Gastroesophageal sphincter (tissue), 4 donors: ENCODE measurements around the gene AKR1C8. TPM values are rescaled to one million over a fixed set of nuclear protein-coding genes. Genes with fewer than 3 reads are reported as not detected.

Experiments used
- ATAC-seq: fragments of 150-250 bp; one replicate; pipeline ENCODE4 v1.9.1; 2016; ENCODE audit warnings: mild to moderate bottlenecking, moderate library complexity
- H3K27ac ChIP-seq, 4 donors: fragments of 200-600 bp; sonication (generic) in 3 of 4; 1 replicate in 3 of 4; 2 replicates in 1 of 4; pipeline ENCODE4 v1.5.1; 2016 to 2019
- H3K27me3 ChIP-seq: fragments of 200-600 bp; sonication (generic); one replicate; pipeline ENCODE4 v1.5.1; 2019
- H3K36me3 ChIP-seq, 2 donors: fragments of 200-600 bp; sonication (generic); one replicate each; pipeline ENCODE4 v1.5.1; 2019; ENCODE audit warnings: control low read depth in 1 of 2
- H3K4me1 ChIP-seq, 3 donors: fragments of 200-600 bp; sonication (generic); 1 replicate in 2 of 3; 2 replicates in 1 of 3; pipeline ENCODE4 v1.5.1; 2016 to 2019; ENCODE audit warnings: control low read depth in 2 of 3
- H3K4me3 ChIP-seq, 2 donors: fragments of 200-600 bp; sonication (generic); one replicate each; pipeline ENCODE4 v1.5.1; 2019; ENCODE audit warnings: mild to moderate bottlenecking in 1 of 2, moderate library complexity in 1 of 2
- H3K9me3 ChIP-seq, 3 donors: fragments of 200-600 bp; sonication (generic); one replicate each; pipeline ENCODE4 v1.5.1; 2017 to 2019; ENCODE audit warnings: control low read depth in 2 of 3
- CTCF ChIP-seq, 4 experiments: fragments of 200-600 bp in 2 of 4; fragments of 450-650 bp in 2 of 4; sonication (generic) in 1 of 4; IDR thresholded peaks; one replicate each; pipeline ENCODE4 v1.5.1; 2017 to 2019; ENCODE audit warnings: antibody characterized with exemption in 4 of 4, mild to moderate bottlenecking in 2 of 4, moderate library complexity in 2 of 4
- EP300 ChIP-seq: sonication (generic); formaldehyde crosslinking; IDR thresholded peaks from one replicate; pipeline ENCODE4 v1.6.1; 2017; ENCODE audit warnings: antibody characterized with exemption, mild to moderate bottlenecking
- POLR2A ChIP-seq, 2 donors: fragments of 450-650 bp; IDR thresholded peaks; one replicate each; pipeline ENCODE4 v1.6.1; 2017; ENCODE audit warnings: antibody characterized with exemption in 2 of 2, mild to moderate bottlenecking in 2 of 2, moderate library complexity in 1 of 2
- POLR2AphosphoS5 ChIP-seq: sonication (generic); formaldehyde crosslinking; IDR thresholded peaks from one replicate; pipeline ENCODE4 v1.6.1; 2017; ENCODE audit warnings: antibody characterized with exemption
- WGBS, 2 donors: methylation state at CpG; one replicate each; pipeline ENCODE4 v1.1.5; 2018; ENCODE audit warnings: low coverage in 1 of 2; 5-methylcytosine and 5-hydroxymethylcytosine counted together
- total RNA-seq, 4 donors: library from RNA; depleted of rRNA; stranded (reverse); fragments of >200 nt; gene quantifications; one replicate each; pipeline ENCODE4 v1.1.0, GENCODE V29; 2016

AKR1C8 gene
- total RNA-seq, 4 donors from 2014 or later = not detected

GRCh38 chr10:5108658-5109416 lies 76.1 kb downstream of the AKR1C8 start:
- Histone ChIP-seq H3K27me3 (no peaks in the 10 kb centered on the region), H3K4me1 (no peaks in the 10 kb centered on the region), H3K36me3 (peaks cover 0 to 25% of the 10 kb centered on the region in 2 donors), H3K27ac (no peak overlapping the region), H3K4me3 (no peak overlapping the region), H3K9me3 (peaks cover 0 to 4% (median 0%) of the 10 kb centered on the region in 3 donors)
- TF ChIP-seq POLR2AphosphoS5 (no peak), EP300 (no peak), CTCF (IDR thresholded peaks at IDR 0.05) (no peak), POLR2A (IDR thresholded peaks at IDR 0.05) (no peak)
- ATAC-seq = no peak
- WGBS, 2 donors = 41 to 45% methylated on average over 3 of the region's 3 CpGs

GRCh38 chr10:5107860-5108526 lies 77.0 kb downstream of the AKR1C8 start:
- Histone ChIP-seq H3K27ac (no peak overlapping the region), H3K36me3 (peaks cover 0 to 34% of the 10 kb centered on the region in 2 donors), H3K27me3 (no peaks in the 10 kb centered on the region), H3K9me3 (peaks cover 0 to 4% (median 0%) of the 10 kb centered on the region in 3 donors), H3K4me1 (no peaks in the 10 kb centered on the region), H3K4me3 (no peak overlapping the region)
- no peak for ATAC-seq
- TF ChIP-seq CTCF (IDR thresholded peaks at IDR 0.05) = no peak
- TF ChIP-seq POLR2AphosphoS5 = no peak
- no peak for TF ChIP-seq EP300
- no peak for TF ChIP-seq POLR2A (IDR thresholded peaks at IDR 0.05)
- WGBS, 2 donors = 58 to 76% methylated on average over 5 to 8 of the region's 8 CpGs

GRCh38 chr10:5106553-5106952 lies 78.4 kb downstream of the AKR1C8 start:
- no peak overlapping the region for H3K27ac ChIP-seq
- no peak for TF ChIP-seq CTCF (IDR thresholded peaks at IDR 0.05)
- H3K27me3 ChIP-seq = no peaks in the 10 kb centered on the region
- no peaks in the 10 kb centered on the region for H3K4me1 ChIP-seq
- H3K9me3 ChIP-seq = peaks cover 0 to 4% (median 0%) of the 10 kb centered on the region in 3 donors
- H3K36me3 ChIP-seq = peaks cover 0 to 39% of the 10 kb centered on the region in 2 donors
- WGBS, 2 donors = no CpG with 5 or more reads among the region's 1 CpG
- ATAC-seq = no peak
- no peak overlapping the region for H3K4me3 ChIP-seq

- no peak overlapping the region for H3K27ac ChIP-seq
- H3K4me3 ChIP-seq = no peak overlapping the region
- TF ChIP-seq POLR2A (IDR thresholded peaks at IDR 0.05) = no peak
- TF ChIP-seq EP300 = no peak
- no peak for TF ChIP-seq CTCF (IDR thresholded peaks at IDR 0.05)
- TF ChIP-seq POLR2AphosphoS5 = no peak
- peaks cover 0 to 39% of the 10 kb centered on the region in 2 donors for H3K36me3 ChIP-seq
- 83% methylated on average over 1 of the region's 1 CpG; no CpG with 5 or more reads in 1 of the 2 donors for WGBS, 2 donors
- H3K27me3 ChIP-seq = no peaks in the 10 kb centered on the region
- H3K9me3 ChIP-seq = peaks cover 0 to 4% (median 0%) of the 10 kb centered on the region in 3 donors
- H3K4me1 ChIP-seq = no peaks in the 10 kb centered on the region
- ATAC-seq = no peak
These were observed 79.3 kb downstream of the AKR1C8 start for GRCh38 chr10:5105626-5106025.

Other genes starting within 250 kb of the AKR1C8 start
- 100 to 1,000 TPM in 3 of 4 donors, 10 to 100 TPM in 1; 81.9 to 307 (median 222) TPM for gene AKR1C1, start 221.7 kb downstream of the AKR1C8 start, total RNA-seq
- 10 to 100 TPM; 13.5 to 48.3 (median 17.7) TPM for gene AKR1C2, start 181.3 kb downstream of the AKR1C8 start, total RNA-seq
- 10 to 100 TPM; 14.3 to 32.2 (median 19.3) TPM for gene AKR1C3, start 90.7 kb downstream of the AKR1C8 start, total RNA-seq
- not detected for gene AKR1C4, start 11.7 kb upstream of the AKR1C8 start, total RNA-seq
- not detected for gene UCN3, start 179.8 kb upstream of the AKR1C8 start, total RNA-seq
- gene TUBAL3, start 219.7 kb upstream of the AKR1C8 start, total RNA-seq = 1 to 10 TPM in 1 of 4 donors, under 1 TPM in 1, not detected in 2; 0.62 to 2.0 TPM
- gene NET1, start 227.4 kb upstream of the AKR1C8 start, total RNA-seq = 100 to 1,000 TPM; 288 to 401 (median 343) TPM